Measurements from ENCODE around the gene CHD2. TPM values are rescaled to one million over a fixed set of nuclear protein-coding genes. Genes with fewer than 3 reads are reported as not detected.
A peak's percentile ranks its signal among the peaks of the same experiment; 100 is the strongest.

Gene CHD2
- total RNA-seq, 4 donors from 2014 or later, result 149 to 299 (median 213) TPM

GRCh38 chr15:92904722-92905571 is 4.8 kb downstream of the CHD2 start:
- WGBS, 2 donors, result 8 to 13% methylated on average over 16 of the region's 16 CpGs
- intact Hi-C loops (cut with DNase I), result no loop called here
- peaks cover 49 to 51% of the 10 kb centered on the region in 2 donors for H3K4me1 ChIP-seq
- H3K27ac ChIP-seq, result peak overlapping the region; percentile 93 to 100 (median 98)
- H3K4me3 ChIP-seq (replicated peaks in 1 of 3), result peak overlapping the region; percentile 7 to 32 (median 15)
- no peak for DNase-seq
- no peaks in the 10 kb centered on the region for H3K36me3 ChIP-seq
- H3K9me3 ChIP-seq, result no peaks in the 10 kb centered on the region
- TF ChIP-seq POLR2A (IDR thresholded peaks at IDR 0.05) (no peak), CTCF (IDR thresholded peaks at IDR 0.05) (no peak)
- H3K27me3 ChIP-seq, result no peaks in the 10 kb centered on the region

- no peak for DNase-seq
- H3K4me3 ChIP-seq (replicated peaks in 1 of 3), result no peak overlapping the region
Measured at GRCh38 chr15:92906020-92906419, 5.9 kb downstream of the CHD2 start.

GRCh38 chr15:92906563-92907081 is 6.5 kb downstream of the CHD2 start:
- WGBS, 2 donors, result 18 to 24% methylated on average over 1 of the region's 1 CpG
- DNase-seq, result peak; percentile 51 to 54
- TF ChIP-seq POLR2A (IDR thresholded peaks at IDR 0.05) (peak in 1 of 2 donors; percentile 44), CTCF (IDR thresholded peaks at IDR 0.05) (no peak)
- intact Hi-C loops (cut with DNase I), result no loop called here
- Histone ChIP-seq H3K4me1 (peaks cover 66 to 68% of the 10 kb centered on the region in 2 donors), H3K36me3 (no peaks in the 10 kb centered on the region), H3K27ac (peak overlapping the region; percentile 93 to 100 (median 98)), H3K4me3 (replicated peaks in 1 of 3) (no peak overlapping the region), H3K9me3 (no peaks in the 10 kb centered on the region), H3K27me3 (no peaks in the 10 kb centered on the region)

More at GRCh38 chr15:92906020-92906419, 5.9 kb downstream of the CHD2 start:
- WGBS, 2 donors, result 18 to 23% methylated on average over 3 of the region's 3 CpGs
- intact Hi-C loops (cut with DNase I), result no loop called here
- no peaks in the 10 kb centered on the region for H3K36me3 ChIP-seq
- peaks cover 60 to 62% of the 10 kb centered on the region in 2 donors for H3K4me1 ChIP-seq
- H3K27ac ChIP-seq, result peak overlapping the region; percentile 93 to 100 (median 98)
- no peaks in the 10 kb centered on the region for H3K27me3 ChIP-seq
- TF ChIP-seq CTCF (IDR thresholded peaks at IDR 0.05), result no peak
- TF ChIP-seq POLR2A (IDR thresholded peaks at IDR 0.05), result no peak
- no peaks in the 10 kb centered on the region for H3K9me3 ChIP-seq

- 33 to 44% methylated on average over 1 of the region's 1 CpG for WGBS, 2 donors
- Histone ChIP-seq H3K4me1 (peaks cover 72 to 74% of the 10 kb centered on the region in 2 donors), H3K27me3 (no peaks in the 10 kb centered on the region), H3K9me3 (no peaks in the 10 kb centered on the region), H3K36me3 (no peaks in the 10 kb centered on the region), H3K27ac (peak overlapping the region; percentile 93 to 100 (median 98)), H3K4me3 (replicated peaks in 1 of 3) (no peak overlapping the region)
- DNase-seq, result no peak
- TF ChIP-seq CTCF (IDR thresholded peaks at IDR 0.05) (no peak), POLR2A (IDR thresholded peaks at IDR 0.05) (no peak)
- intact Hi-C loops (cut with DNase I), result no loop called here
Measured at GRCh38 chr15:92907229-92907628, 7.1 kb downstream of the CHD2 start.

All from thyroid gland (tissue), 4 donors.